Activated naive CD4-positive, alpha-beta T cell (primary cell): Measurements from ENCODE around the gene LGALS13.

ENCODE experiments used
- DNase-seq, 4 experiments: peaks; one replicate each; lab custom pipeline; 2025; lab: John Stamatoyannopoulos, UW

The LGALS13 gene

GRCh38 chr19:39602224-39602623 lies at the start of gene LGALS13:
TSS of gene LGALS13 (plus strand) at chr19:39602524. CDS start at chr19:39602569, 45 bp downstream.
- no peak for DNase-seq

- DNase-seq, result no peak
Observed at GRCh38 chr19:39553082-39553652, 49.2 kb upstream of the LGALS13 start.

- DNase-seq, result no peak
Observed at GRCh38 chr19:39554701-39555311, 47.5 kb upstream of the LGALS13 start.

- DNase-seq, result no peak
Observed at GRCh38 chr19:39555883-39556282, 46.4 kb upstream of the LGALS13 start.

- no peak for DNase-seq
Observed at GRCh38 chr19:39557811-39558623, 44.3 kb upstream of the LGALS13 start.

- DNase-seq, result no peak
Observed at GRCh38 chr19:39558624-39559117, 43.7 kb upstream of the LGALS13 start.

GRCh38 chr19:39563408-39563807 lies 38.9 kb upstream of the LGALS13 start:
- DNase-seq, result no peak

- no peak for DNase-seq
Observed at GRCh38 chr19:39566064-39566463, 36.3 kb upstream of the LGALS13 start.

- no peak for DNase-seq
Observed at GRCh38 chr19:39568604-39569003, 33.7 kb upstream of the LGALS13 start.

GRCh38 chr19:39582442-39582841 lies 19.9 kb upstream of the LGALS13 start:
- no peak for DNase-seq

GRCh38 chr19:39582891-39583625 lies 19.3 kb upstream of the LGALS13 start:
- DNase-seq, result no peak

GRCh38 chr19:39587496-39587895 lies 14.8 kb upstream of the LGALS13 start:
- DNase-seq, result no peak

GRCh38 chr19:39588066-39588465 lies 14.3 kb upstream of the LGALS13 start:
- DNase-seq, result no peak

- no peak for DNase-seq
Observed at GRCh38 chr19:39590265-39590664, 12.1 kb upstream of the LGALS13 start.

GRCh38 chr19:39592381-39592780 lies 9.9 kb upstream of the LGALS13 start:
- DNase-seq, result no peak

- no peak for DNase-seq
Observed at GRCh38 chr19:39595950-39596349, 6.4 kb upstream of the LGALS13 start.

- no peak for DNase-seq
Observed at GRCh38 chr19:39596911-39597310, 5.4 kb upstream of the LGALS13 start.

- no peak for DNase-seq
Observed at GRCh38 chr19:39599116-39599515, 3.2 kb upstream of the LGALS13 start.

- DNase-seq, result no peak
Observed at GRCh38 chr19:39603825-39604224, 1.5 kb downstream of the LGALS13 start.

- no peak for DNase-seq
Observed at GRCh38 chr19:39607021-39607420, 4.7 kb downstream of the LGALS13 start.

GRCh38 chr19:39607561-39607960 lies 5.2 kb downstream of the LGALS13 start:
- DNase-seq, result no peak

GRCh38 chr19:39613597-39613996 lies 11.3 kb downstream of the LGALS13 start:
- no peak for DNase-seq
